Mucosa of rectum (tissue), 2 donors: Measurements from ENCODE around the gene PLA2G2C.

Experiments
- H3K27ac ChIP-seq, 2 donors: one replicate each; pipeline ENCODE4 v1.7.0; 2013; ENCODE audit warnings: inconsistent platforms in 2 of 2, low read depth in 2 of 2, low read length in 2 of 2
- H3K27me3 ChIP-seq, 2 donors: one replicate each; pipeline ENCODE4 v1.7.0; 2013; ENCODE audit warnings: low read length in 2 of 2; ENCODE audit not compliant: control insufficient read depth in 2 of 2, insufficient read depth in 2 of 2
- H3K36me3 ChIP-seq, 2 donors: one replicate each; pipeline ENCODE4 v1.7.0; 2013; ENCODE audit warnings: low read length in 2 of 2; ENCODE audit not compliant: control insufficient read depth in 2 of 2, insufficient read depth in 2 of 2
- H3K4me1 ChIP-seq, 2 donors: one replicate each; pipeline ENCODE4 v1.7.0; 2013; ENCODE audit warnings: low read length in 2 of 2, mild to moderate bottlenecking in 1 of 2; ENCODE audit not compliant: control insufficient read depth in 2 of 2, insufficient read depth in 2 of 2
- H3K4me3 ChIP-seq, 2 donors: one replicate each; pipeline ENCODE4 v1.7.0; 2013; ENCODE audit warnings: low read length in 2 of 2
- H3K9ac ChIP-seq, 2 donors: one replicate each; pipeline ENCODE4 v1.7.0; 2013; ENCODE audit warnings: low read length in 2 of 2, low read depth in 1 of 2, mild to moderate bottlenecking in 1 of 2
- H3K9me3 ChIP-seq, 2 donors: one replicate each; pipeline ENCODE4 v1.7.0; 2013; ENCODE audit warnings: low read length in 2 of 2; ENCODE audit not compliant: control insufficient read depth in 2 of 2
- donor health status: healthy.
- donor health status: Normal muscosa, but diverticular disease.

Gene PLA2G2C

GRCh38 chr1:20179371-20180128 is 6.8 kb downstream of the PLA2G2C start:
- Histone ChIP-seq H3K9me3 (no peaks in the 10 kb centered on the region), H3K4me1 (peaks cover 3 to 10% of the 10 kb centered on the region in 2 donors), H3K27ac (no peak overlapping the region), H3K36me3 (no peaks in the 10 kb centered on the region), H3K9ac (no peak overlapping the region), H3K4me3 (no peak overlapping the region), H3K27me3 (no peaks in the 10 kb centered on the region)

GRCh38 chr1:20178634-20179370 is 7.5 kb downstream of the PLA2G2C start:
- Histone ChIP-seq H3K4me3 (no peak overlapping the region), H3K9ac (no peak overlapping the region), H3K4me1 (peaks cover 3 to 7% of the 10 kb centered on the region in 2 donors), H3K27me3 (no peaks in the 10 kb centered on the region), H3K27ac (no peak overlapping the region), H3K9me3 (no peaks in the 10 kb centered on the region), H3K36me3 (no peaks in the 10 kb centered on the region)

DNA sequence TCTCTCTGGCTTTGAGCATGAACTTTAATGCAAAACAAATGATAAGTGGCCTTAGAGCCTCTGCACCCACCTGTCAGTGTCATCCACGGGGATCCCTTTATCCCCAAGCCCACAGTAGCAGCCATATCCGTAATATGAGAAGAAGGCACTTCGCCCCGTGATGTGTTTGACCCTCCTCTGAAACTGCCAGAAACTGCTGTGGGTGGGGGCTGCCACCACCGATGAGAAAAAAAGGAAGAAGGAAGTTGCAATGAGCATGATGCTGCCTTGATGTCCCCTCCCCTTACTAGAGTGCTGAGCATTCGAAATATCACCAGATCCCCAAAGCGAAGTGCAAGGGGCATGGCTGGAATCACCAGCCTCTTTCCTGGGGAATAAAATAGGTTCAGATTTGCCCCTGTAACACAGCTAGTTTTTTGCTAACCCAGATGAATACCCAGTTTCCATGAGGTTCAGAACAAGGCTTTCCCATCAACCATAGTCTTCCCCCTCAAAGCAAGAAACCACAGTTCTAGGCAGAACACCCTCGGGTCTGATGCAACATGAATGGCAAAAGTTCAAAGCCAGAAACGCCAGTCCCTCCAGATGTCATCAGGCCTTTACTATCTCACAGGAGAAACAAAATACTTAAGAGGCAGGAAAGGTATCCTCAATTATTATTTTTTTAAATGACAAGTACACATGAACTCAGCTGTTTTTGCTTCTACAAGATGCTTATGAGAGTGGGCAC is 11.2 kb downstream of the PLA2G2C start:
- H3K27ac ChIP-seq: no peak overlapping the region
- H3K36me3 ChIP-seq: no peaks in the 10 kb centered on the region
- H3K9ac ChIP-seq: no peak overlapping the region
- no peak overlapping the region for H3K4me3 ChIP-seq
- H3K4me1 ChIP-seq: peaks cover 0 to 7% of the 10 kb centered on the region in 2 donors
- H3K9me3 ChIP-seq: no peaks in the 10 kb centered on the region
- no peaks in the 10 kb centered on the region for H3K27me3 ChIP-seq

DNA sequence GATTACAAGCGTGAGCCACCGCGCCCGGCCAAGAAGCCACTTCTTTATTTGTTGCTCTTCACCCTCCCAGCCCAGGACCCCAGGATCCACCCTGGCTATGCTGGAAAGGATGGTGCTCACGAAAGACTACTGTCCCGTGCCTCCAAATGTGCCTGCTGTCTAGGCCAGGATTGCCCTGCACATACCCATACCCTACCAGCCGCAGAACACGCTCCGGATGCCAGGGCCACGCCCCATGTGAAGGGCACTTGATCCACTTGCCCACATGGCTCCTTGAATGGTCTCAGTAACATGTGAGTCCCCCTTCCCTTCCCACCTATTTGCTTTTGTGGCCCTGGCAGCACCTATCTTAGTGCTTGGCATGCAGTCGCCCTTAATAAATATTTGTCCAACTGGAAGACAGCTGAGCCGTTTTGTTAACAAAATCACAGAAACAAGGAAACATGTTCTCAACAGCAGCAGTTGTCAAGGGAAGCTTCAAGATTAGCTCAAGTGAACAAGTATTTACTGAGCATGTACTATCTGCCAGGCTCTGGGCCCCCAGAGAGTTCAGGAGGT is 14.2 kb downstream of the PLA2G2C start:
- no peaks in the 10 kb centered on the region for H3K27me3 ChIP-seq
- no peak overlapping the region for H3K27ac ChIP-seq
- no peak overlapping the region for H3K4me3 ChIP-seq
- peaks cover 0 to 7% of the 10 kb centered on the region in 2 donors for H3K4me1 ChIP-seq
- no peak overlapping the region for H3K9ac ChIP-seq
- H3K36me3 ChIP-seq: no peaks in the 10 kb centered on the region
- no peaks in the 10 kb centered on the region for H3K9me3 ChIP-seq

- no peak overlapping the region for H3K9ac ChIP-seq
- peaks cover 0 to 13% of the 10 kb centered on the region in 2 donors for H3K4me1 ChIP-seq
- H3K4me3 ChIP-seq: no peak overlapping the region
- no peaks in the 10 kb centered on the region for H3K27me3 ChIP-seq
- no peaks in the 10 kb centered on the region for H3K36me3 ChIP-seq
- peaks cover 3 to 5% of the 10 kb centered on the region in 2 donors for H3K9me3 ChIP-seq
- H3K27ac ChIP-seq: no peak overlapping the region
Measured at GRCh38 chr1:20169932-20170331, 16.4 kb downstream of the PLA2G2C start.

DNA sequence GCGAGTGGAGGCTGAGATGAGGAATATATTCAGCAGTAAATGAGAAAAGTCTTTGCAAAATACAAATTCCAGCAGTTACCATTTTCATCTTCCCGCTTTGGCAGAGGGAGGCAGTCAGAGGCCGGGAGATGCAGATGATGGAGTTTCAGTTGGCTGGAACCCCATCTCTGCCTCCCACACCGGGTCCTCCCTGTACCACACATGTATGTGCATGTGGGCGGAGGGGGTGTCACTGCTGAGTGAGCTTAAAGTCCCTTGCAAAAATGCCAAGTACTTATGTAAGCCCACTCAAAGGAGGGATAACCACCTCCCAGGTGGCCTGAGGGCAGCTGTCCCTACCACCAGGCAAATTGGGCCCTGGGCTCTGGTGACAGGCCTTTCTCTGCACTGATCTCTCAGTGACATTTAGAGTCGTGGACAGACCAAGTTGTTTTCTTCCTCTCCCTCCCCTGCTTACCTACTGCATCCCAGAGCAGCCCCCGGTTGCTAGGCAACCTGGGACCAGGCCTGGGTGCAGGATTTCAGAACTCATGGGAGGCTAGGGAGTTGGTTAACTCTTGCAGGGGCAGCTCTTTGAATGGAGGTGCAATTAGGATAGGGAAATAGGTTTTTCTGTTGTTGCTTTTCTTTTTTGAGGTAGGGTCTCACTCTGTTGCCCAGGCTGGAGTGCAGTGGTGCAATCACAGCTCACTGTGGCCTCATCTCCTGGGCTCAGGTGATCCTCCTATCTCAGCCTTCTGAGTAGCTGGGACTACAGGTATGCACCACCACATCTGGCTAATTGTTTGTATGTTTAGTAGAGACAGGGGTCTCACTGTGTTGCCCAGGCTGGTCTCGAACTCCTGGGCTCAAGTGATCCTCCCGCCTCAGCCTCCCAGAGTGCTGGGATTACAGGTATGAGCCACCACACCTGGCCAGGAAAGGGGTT is 17.5 kb downstream of the PLA2G2C start:
- H3K4me1 ChIP-seq: peaks cover 0 to 13% of the 10 kb centered on the region in 2 donors
- H3K27ac ChIP-seq: no peak overlapping the region
- no peak overlapping the region for H3K4me3 ChIP-seq
- no peak overlapping the region for H3K9ac ChIP-seq
- no peaks in the 10 kb centered on the region for H3K36me3 ChIP-seq
- H3K27me3 ChIP-seq: no peaks in the 10 kb centered on the region
- H3K9me3 ChIP-seq: peaks cover 5% of the 10 kb centered on the region in 2 donors

DNA sequence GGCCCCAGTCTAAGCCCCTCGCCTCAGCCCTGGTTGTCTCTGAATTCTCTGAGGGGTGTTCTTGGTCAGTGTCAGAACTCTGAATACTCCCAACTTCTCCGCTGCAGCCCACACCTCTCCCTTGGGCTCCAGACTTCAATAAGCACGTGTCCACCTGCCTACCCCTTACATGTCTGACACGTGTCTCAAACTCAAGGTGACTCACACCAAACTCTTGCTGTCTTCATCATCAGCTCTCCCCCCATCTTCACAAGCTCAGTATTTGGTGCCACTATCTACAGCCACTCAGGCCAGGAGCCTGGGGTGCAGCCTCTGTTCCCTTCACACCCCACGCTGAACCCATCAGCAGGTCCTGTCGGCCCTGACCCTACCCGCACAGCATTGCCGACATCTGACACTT is 19.2 kb downstream of the PLA2G2C start:
- Histone ChIP-seq H3K36me3 (no peaks in the 10 kb centered on the region), H3K4me1 (peaks cover 0 to 13% of the 10 kb centered on the region in 2 donors), H3K27me3 (no peaks in the 10 kb centered on the region), H3K4me3 (no peak overlapping the region), H3K27ac (no peak overlapping the region), H3K9me3 (peaks cover 5% of the 10 kb centered on the region in 2 donors), H3K9ac (no peak overlapping the region)

- no peaks in the 10 kb centered on the region for H3K27me3 ChIP-seq
- H3K36me3 ChIP-seq: no peaks in the 10 kb centered on the region
- peaks cover 9 to 10% of the 10 kb centered on the region in 2 donors for H3K9me3 ChIP-seq
- H3K4me1 ChIP-seq: peaks cover 0 to 9% of the 10 kb centered on the region in 2 donors
- H3K9ac ChIP-seq: no peak overlapping the region
- H3K27ac ChIP-seq: no peak overlapping the region
- no peak overlapping the region for H3K4me3 ChIP-seq
Measured at GRCh38 chr1:20166051-20166450, 20.3 kb downstream of the PLA2G2C start.

- Histone ChIP-seq H3K9me3 (peaks cover 10 to 14% of the 10 kb centered on the region in 2 donors), H3K4me3 (no peak overlapping the region), H3K27me3 (no peaks in the 10 kb centered on the region), H3K27ac (no peak overlapping the region), H3K4me1 (peaks cover 0 to 6% of the 10 kb centered on the region in 2 donors), H3K36me3 (no peaks in the 10 kb centered on the region), H3K9ac (no peak overlapping the region)
Measured at GRCh38 chr1:20165522-20165951, 20.8 kb downstream of the PLA2G2C start.
